SK-N-MC (cell line): ENCODE measurements around the gene OR52H1.

Experiments used
- DNase-seq: peaks from one replicate; pipeline ENCODE4 v3.0.0-alpha.2; 2011; ENCODE audit warnings: low read depth, low spot score
- H3K27ac ChIP-seq: fragments of 200-600 bp; sonication (generic); 2 replicates; pipeline ENCODE4 v1.5.1; 2016; ENCODE audit warnings: mixed run types
- H3K36me3 ChIP-seq: fragments of 200-600 bp; sonication (generic); 2 replicates; pipeline ENCODE4 v1.6.1; 2017; ENCODE audit warnings: antibody characterized with exemption, low read length, mixed read lengths; ENCODE audit not compliant: insufficient read depth
- H3K4me3 ChIP-seq: fragments of 200-600 bp; sonication (generic); 2 replicates; pipeline ENCODE4 v1.5.1; 2016
- H3K9ac ChIP-seq: fragments of 200-600 bp; sonication (generic); 2 replicates; pipeline ENCODE4 v1.8.0; 2017; ENCODE audit warnings: mixed run types, mixed read lengths; ENCODE audit not compliant: insufficient read length
- H3K9me3 ChIP-seq: fragments of 200-600 bp; sonication (generic); 2 replicates; pipeline ENCODE4 v1.6.1; 2017; ENCODE audit warnings: low read depth, mild to moderate bottlenecking, antibody characterized with exemption, low read length, moderate library complexity, mixed read lengths
- EZH2 ChIP-seq: fragments of 200-600 bp; sonication (generic); IDR thresholded peaks from one replicate; pipeline ENCODE4 v1.6.1; 2017; ENCODE audit warnings: antibody characterized with exemption
- FOXP2 ChIP-seq: optimal IDR thresholded peaks from 2 replicates; pipeline ENCODE3; 2011; ENCODE audit warnings: mild to moderate bottlenecking, moderate library complexity; ENCODE audit not compliant: insufficient read depth; ENCODE audit errors: extremely low read length, control extremely low read depth
- POLR2AphosphoS5 ChIP-seq: IDR thresholded peaks from 2 replicates; pipeline ENCODE4 v1.6.1; 2012; ENCODE audit warnings: mild to moderate bottlenecking, low read depth, low read length, borderline replicate concordance

The OR52H1 gene

GRCh38 chr11:5522308-5522707 is 26.0 kb downstream of the OR52H1 start:
- no peak overlapping the region for H3K4me3 ChIP-seq
- no peaks in the 10 kb centered on the region for H3K36me3 ChIP-seq
- no peak overlapping the region for H3K9ac ChIP-seq
- no peak for DNase-seq
- H3K9me3 ChIP-seq, result no peaks in the 10 kb centered on the region
- no peak overlapping the region for H3K27ac ChIP-seq
- TF ChIP-seq POLR2AphosphoS5 (no peak), FOXP2 (no peak), EZH2 (no peak)

DNA sequence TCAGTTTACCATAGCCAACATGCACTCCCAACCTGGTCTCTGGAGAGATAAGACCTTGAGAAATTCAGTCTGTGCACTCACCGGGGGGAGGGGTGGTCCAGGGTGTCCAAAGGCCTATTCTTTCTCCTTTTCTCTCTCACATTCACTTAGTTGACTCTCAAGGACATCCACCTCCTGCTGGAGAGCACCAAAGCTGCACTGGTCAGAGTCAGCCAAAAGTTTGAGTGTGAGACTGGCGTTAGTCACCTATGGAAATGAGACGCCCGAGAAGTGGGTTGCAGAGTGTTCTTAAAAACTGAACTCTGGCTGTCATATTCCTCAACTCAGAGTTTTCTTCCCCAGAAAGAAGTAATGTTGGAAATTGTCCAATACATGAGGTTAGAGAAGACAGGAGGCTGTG is 26.8 kb downstream of the OR52H1 start:
- Histone ChIP-seq H3K9ac (no peak overlapping the region), H3K9me3 (no peaks in the 10 kb centered on the region), H3K36me3 (no peaks in the 10 kb centered on the region), H3K4me3 (no peak overlapping the region), H3K27ac (no peak overlapping the region)
- no peak for DNase-seq
- TF ChIP-seq FOXP2, result no peak
- TF ChIP-seq EZH2, result no peak
- no peak for TF ChIP-seq POLR2AphosphoS5

DNA sequence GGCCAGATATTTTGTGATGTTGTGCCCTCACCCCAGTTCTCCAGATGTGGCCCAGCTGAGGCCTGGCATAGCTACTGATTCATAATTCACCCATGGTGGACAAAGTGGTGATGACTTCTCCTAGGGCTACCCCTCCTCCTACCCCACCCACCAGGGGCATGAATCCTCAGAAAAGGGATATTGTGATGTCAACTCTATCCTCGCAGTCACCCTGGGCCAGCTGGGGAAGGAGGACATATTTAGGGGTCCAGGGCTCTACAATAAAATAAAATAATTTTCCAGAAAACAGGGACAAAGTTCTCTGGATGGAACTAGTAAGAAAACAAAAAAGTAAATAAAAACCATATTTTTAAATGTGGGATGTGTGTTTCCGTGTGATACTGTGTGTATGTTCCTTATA is 31.7 kb downstream of the OR52H1 start, which contains the start of gene UBQLNL:
Gene UBQLNL, minus strand, starts transcription at position 101 of the 400 bp plus-strand sequence. CDS start 258 bp downstream, outside the sequence.
- H3K27ac ChIP-seq, result no peak within 1 kb of the TSS
- DNase-seq, result no peak
- H3K36me3 ChIP-seq, result no peaks in the 10 kb centered on the region
- H3K9me3 ChIP-seq, result no peaks in the 10 kb centered on the region
- no peak within 1 kb of the TSS for H3K9ac ChIP-seq
- no peak within 1 kb of the TSS for H3K4me3 ChIP-seq
- TF ChIP-seq FOXP2 (no peak), EZH2 (no peak), POLR2AphosphoS5 (no peak)

DNA sequence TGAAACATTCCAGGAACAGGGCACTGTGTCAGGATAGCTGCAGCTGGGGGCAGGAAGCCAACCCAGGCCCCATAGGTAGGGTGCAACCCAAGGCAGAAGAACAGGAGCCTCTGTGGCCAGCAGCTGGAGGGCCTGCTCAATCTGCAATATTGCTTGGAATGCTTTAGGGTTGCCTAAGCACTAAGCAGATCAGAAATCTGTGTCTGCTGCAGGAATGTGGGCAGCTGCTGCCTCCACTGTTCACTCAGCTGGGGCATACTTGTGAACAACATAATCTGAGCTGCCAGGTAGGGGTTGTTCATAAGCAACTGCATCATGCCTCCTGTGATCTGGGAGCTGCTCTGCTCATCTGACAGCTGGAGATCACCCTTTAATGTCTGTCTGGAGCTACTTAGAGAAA is 33.5 kb downstream of the OR52H1 start:
- no peak for DNase-seq

GRCh38 chr11:5509803-5510202 is 38.5 kb downstream of the OR52H1 start, which contains the start of gene UBQLN3:
Gene UBQLN3 (minus strand): TSS chr11:5509957. CDS start chr11:5509558, 399 bp downstream.
- Histone ChIP-seq H3K9ac (no peak within 1 kb of the TSS), H3K4me3 (no peak within 1 kb of the TSS), H3K27ac (no peak within 1 kb of the TSS), H3K9me3 (no peaks in the 10 kb centered on the region), H3K36me3 (no peaks in the 10 kb centered on the region)
- DNase-seq, result no peak
- TF ChIP-seq EZH2 (no peak), POLR2AphosphoS5 (no peak), FOXP2 (no peak)

More for the DNA sequence above, 33.5 kb downstream of the OR52H1 start:
- Histone ChIP-seq H3K9me3 (no peaks in the 10 kb centered on the region), H3K36me3 (no peaks in the 10 kb centered on the region), H3K27ac (no peak overlapping the region), H3K9ac (no peak overlapping the region), H3K4me3 (no peak overlapping the region)
- TF ChIP-seq EZH2, result no peak
- no peak for TF ChIP-seq FOXP2
- TF ChIP-seq POLR2AphosphoS5, result no peak

DNA sequence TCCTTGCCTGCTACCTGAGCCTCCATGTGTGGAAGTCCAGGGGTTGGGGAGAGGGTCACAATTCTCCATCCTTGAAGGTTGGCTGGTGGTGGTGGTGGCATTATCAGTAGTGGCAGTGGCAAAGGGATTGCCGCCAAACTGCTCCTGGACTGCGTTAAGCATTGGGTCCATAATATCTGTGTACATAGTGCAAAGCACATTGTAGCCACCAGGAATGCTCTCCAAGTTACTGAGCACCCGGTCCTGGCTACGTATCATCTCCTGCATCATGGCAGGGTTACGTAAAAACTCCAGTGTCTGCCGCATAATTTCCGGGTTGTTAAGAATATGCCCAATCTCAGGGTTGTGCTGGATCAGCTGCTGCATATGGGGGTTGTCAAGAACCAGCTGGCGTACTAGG is 39.7 kb downstream of the OR52H1 start:
- no peak overlapping the region for H3K4me3 ChIP-seq
- TF ChIP-seq POLR2AphosphoS5 (no peak), EZH2 (no peak), FOXP2 (no peak)
- H3K9ac ChIP-seq, result no peak overlapping the region
- no peaks in the 10 kb centered on the region for H3K9me3 ChIP-seq
- no peak for DNase-seq
- no peak overlapping the region for H3K27ac ChIP-seq
- H3K36me3 ChIP-seq, result no peaks in the 10 kb centered on the region

GRCh38 chr11:5507933-5508305 is 40.4 kb downstream of the OR52H1 start:
- no peaks in the 10 kb centered on the region for H3K36me3 ChIP-seq
- no peak overlapping the region for H3K4me3 ChIP-seq
- H3K9ac ChIP-seq, result no peak overlapping the region
- TF ChIP-seq POLR2AphosphoS5 (no peak), EZH2 (no peak), FOXP2 (no peak)
- no peaks in the 10 kb centered on the region for H3K9me3 ChIP-seq
- no peak overlapping the region for H3K27ac ChIP-seq
- no peak for DNase-seq

GRCh38 chr11:5507177-5507932 is 41.0 kb downstream of the OR52H1 start:
- Histone ChIP-seq H3K4me3 (no peak overlapping the region), H3K36me3 (no peaks in the 10 kb centered on the region), H3K9me3 (no peaks in the 10 kb centered on the region), H3K27ac (no peak overlapping the region), H3K9ac (no peak overlapping the region)
- no peak for DNase-seq
- TF ChIP-seq FOXP2, result no peak
- no peak for TF ChIP-seq EZH2
- TF ChIP-seq POLR2AphosphoS5, result no peak
